GM18873 (cell line): ENCODE measurements around the gene MAGI2.

ENCODE experiments used
- ATAC-seq: cut with Tn5 transposase; IDR thresholded peaks from one replicate; pipeline ENCODE4 v1.9.1; 2021; ENCODE audit warnings: mild to moderate bottlenecking, moderate library complexity, moderate number of reproducible peaks; ENCODE audit not compliant: unreplicated experiment, low FRiP score

Gene MAGI2

DNA sequence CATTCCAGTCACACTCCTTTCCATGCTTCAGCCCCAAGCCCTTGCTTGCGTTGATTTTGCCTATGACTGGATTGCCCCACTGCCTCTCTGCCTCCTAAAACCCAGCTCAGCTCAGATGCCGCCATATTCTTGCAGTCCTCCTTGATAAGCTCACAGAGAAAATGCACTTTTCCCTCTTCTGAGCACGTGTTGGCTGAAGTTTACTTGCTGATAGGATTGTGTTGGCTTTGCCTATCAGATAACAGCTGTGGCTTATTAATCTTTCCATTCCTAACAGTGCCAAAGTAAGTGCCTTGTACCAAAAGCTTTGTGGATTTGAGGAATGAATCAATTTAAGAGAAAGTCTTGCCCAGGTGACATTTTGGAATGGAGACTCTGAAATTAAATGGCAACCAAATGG lies 1405.7 kb downstream of the MAGI2 start:
- no peak for ATAC-seq

DNA sequence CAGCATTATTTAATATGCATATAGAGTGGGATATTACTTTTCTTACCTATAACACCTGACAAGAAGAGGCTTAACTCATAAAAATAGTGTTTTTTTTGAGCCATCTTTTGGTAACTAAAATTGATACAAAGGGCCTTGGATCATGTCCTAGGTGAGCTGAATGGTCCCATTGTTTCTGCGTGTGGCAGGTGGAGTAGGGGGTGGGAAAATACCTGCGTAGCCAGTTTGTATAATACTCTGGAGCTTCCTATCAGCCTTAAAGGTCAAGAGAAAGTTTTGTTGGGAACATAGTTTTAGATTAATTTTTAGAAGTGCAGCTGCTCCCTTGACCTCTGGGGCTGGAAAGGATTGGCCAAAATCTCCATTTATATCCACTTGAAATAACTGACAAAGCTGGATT lies 1410.3 kb downstream of the MAGI2 start:
- ATAC-seq, result no peak

DNA sequence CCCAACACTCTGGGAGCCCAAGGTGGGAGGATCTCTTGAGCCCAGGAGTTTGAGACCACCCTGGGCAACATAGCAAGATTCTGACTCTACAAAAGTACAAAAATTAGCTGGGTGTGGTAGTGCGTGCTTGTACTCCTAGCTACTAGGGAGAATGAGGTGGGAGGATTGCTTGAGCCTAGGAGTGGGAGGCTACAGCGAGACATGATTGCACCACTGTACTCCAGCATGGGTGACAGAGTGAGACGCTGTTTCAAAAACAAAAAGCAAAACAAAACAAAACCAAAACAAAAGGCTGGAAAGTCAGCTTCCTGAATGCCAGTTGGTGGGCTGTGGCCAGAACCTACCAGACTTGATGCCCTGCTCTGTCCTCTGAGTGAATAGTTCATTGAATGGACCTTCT lies 1412.0 kb downstream of the MAGI2 start:
- no peak for ATAC-seq

DNA sequence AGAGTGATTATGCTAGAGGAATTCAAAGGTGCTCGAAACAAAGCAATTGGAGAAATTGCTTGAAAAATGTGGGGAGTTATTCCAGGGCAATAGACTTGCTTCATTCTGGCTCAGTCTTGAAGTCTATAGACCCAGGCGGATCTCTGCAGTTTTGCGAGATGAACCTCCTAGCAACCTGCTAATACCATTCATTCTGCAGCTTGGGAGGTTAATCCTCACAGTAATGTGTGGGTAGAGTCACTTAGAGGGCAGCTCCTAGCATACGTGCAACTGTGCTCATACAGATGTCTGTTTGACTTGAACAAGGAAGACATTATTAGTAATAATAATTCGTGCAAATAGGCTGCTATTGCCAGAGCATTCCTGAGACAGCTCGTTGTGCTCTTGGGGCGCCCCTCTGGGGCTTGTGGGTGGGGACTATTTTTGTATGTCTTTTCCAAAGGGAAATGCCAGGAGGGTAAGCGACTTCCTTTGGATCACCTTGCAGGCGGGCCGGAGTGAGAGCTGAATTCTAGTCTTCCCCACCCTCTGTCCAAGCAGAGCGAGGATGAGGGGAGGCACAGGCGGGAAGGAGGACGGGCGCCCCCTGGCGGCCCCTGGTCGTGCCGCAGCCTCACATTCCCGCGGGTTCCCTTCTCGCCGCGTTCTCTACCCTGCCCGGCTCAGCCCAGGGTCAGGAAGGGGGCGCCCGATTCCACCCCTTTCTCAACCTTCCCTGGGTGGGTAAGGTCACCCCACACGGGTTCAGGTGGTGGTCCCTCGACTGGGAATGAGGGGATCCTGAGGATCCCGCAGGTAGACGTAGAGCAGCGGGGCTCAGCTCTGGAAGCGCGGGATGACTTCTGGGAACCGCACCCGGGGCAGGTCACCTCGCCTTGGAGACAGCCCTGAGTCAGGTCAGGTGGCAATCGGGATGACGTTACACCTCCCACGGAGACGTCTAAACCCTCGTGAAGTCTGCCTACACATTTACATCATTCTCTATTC lies 1413.4 kb downstream of the MAGI2 start:
- ATAC-seq, result peak; percentile 74

DNA sequence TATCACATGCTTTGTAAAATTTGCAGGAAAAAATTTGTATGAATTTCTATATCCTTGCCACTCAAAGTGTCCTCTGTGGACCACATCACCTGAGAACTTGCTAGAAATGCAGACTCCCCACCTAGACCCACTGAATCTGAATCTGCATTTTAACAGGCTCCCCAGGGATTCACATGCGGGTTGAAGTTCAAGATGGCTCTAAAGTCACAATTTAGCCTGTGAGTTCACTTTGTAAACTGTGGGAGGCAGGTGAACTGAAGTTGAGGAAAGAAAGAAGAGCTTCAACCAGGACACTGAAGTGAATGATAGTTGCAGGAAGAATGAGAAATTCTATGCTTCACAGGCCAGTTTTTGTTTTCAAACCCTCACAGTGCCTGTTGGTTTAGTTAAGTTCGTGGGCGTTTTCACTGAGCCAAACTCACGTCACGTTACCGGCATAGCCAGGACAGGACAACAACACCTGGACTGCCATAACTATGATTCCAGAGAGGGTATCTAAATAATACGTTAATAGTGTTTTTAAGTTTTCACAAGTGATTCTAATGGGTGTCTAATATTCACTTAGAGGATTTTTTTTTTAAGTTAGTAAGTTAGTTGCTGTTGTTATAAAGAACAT lies 1414.9 kb downstream of the MAGI2 start:
- ATAC-seq, result no peak

DNA sequence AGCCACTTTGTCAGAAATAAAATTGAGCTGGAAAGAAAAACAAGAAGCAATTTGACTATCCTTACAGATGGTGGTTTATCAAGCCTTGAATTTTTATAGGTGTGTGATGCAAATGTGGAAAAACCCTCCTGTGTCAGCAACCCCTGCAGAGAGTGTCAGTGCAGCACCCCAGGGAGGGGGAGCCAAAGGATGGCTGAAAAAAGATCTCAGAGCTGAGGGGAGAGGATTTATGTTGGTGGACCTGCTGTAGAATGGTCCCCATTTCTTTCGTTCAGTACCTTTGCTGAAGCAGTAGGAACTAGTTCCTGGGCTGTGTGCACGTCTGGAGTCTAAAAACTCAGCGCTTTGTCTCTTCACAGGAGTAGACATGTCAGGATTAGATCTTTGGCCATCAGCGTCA lies 1415.9 kb downstream of the MAGI2 start:
- ATAC-seq, result no peak

DNA sequence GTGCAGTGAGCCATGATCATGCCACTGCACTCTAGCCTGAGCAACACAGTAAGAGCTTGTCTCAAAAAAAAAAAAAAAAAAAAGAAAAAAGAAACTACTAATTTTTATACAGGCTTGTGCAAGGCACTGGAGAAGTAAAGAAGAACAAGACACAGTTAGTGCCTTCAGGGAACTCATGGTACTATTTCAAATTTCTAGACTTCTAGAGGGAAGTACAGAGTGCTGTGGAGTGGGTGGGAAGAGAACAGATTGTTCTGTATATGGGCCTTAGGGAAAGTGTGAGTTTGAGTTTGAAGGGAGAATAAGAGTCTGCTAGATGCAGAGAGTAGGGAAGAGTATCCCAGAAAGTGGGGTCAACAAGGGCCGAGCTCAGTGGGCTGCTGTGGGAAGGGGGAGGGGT lies 1420.1 kb downstream of the MAGI2 start:
- ATAC-seq, result no peak

DNA sequence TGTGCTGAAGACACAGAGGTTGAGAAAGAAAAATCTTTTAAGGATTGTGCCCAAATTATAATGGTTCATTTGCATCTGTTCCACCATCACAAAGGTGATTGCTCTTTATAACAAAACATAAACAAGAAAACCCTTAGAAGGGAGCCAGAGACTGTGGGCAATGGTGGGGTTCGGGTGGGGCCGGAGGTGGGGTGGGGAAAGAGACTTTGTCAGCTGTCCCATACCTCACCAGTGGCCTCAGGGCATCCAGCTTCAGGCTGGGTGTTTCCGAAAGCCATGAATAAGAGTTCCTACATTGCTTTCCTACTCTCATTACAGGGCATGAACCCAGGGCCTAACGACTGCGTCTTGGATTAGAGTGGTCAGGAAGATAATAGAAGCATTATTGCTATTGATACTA lies 1427.0 kb downstream of the MAGI2 start:
- no peak for ATAC-seq

DNA sequence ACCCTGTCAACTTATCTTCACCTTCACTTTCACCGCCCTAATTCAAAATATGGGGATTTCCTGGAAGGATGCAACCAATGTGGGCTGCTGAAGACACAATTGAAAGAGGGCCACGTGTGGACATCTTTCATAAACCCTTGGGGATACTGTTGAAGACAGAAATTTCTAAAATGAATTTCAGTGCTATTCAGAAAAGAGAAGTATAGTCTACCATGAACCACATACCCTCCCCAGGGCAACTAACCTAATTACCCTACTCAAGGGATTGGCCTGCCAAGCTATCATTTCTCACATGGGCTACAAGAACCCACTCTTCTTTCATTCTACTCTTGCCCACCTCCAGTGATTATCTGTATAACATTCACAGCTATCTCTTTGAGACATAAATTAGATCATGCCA lies 1428.9 kb downstream of the MAGI2 start:
- no peak for ATAC-seq

DNA sequence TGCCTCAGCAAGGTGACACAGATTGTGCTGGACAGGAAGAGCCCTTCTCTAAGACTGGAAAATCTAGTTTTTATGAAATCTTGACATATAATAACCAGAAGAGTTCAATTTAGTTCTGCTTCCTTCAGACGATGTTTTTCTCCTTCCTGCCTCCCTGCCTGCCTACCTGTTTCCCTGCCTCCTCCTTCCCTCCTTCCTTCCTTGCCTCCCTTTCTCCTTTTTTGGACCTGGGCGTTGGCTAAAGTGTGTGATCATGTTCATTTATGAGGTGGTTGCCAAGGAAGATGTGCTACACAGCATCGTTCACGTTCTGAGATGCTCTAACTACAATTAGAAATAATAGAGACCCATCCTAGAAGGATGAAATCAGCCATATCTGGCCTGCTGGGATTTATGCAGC lies 1430.3 kb downstream of the MAGI2 start:
- no peak for ATAC-seq

DNA sequence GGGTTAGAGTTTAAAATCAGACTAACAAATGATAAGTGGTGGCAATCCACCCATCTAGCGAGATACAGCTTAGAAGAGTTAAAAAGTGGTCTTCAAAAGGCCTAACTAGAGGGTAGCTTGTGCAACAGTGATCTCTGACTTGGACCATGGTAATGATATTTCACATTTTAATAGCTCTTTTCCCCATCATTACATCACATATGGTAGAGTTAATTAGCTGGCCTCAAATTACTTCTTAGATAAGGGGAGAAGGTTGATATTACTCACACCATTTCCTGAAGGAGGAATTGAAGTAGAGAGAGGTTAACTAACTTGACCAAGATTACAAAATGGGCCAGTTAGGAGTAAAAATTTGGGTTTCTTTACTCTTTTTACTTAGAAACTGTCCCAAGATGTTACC lies 1431.3 kb downstream of the MAGI2 start:
- no peak for ATAC-seq

DNA sequence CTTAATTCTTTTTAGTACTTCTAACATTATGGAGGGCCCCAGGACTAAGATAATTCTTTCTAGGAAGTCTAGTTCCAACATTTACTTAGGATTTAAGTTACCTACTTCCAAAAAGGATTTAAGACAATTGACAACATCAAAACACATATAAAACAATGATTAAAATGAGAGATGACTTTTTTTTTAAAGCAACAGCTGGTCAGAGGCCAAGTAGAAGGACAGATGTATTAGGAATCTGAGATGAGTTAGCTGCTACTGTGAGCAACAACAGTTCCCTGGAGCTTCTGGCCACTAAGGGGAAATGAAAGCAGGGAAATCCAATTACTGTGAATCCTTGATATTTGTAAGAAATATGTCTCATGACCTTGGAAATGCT lies 1432.6 kb downstream of the MAGI2 start:
- ATAC-seq, result no peak

DNA sequence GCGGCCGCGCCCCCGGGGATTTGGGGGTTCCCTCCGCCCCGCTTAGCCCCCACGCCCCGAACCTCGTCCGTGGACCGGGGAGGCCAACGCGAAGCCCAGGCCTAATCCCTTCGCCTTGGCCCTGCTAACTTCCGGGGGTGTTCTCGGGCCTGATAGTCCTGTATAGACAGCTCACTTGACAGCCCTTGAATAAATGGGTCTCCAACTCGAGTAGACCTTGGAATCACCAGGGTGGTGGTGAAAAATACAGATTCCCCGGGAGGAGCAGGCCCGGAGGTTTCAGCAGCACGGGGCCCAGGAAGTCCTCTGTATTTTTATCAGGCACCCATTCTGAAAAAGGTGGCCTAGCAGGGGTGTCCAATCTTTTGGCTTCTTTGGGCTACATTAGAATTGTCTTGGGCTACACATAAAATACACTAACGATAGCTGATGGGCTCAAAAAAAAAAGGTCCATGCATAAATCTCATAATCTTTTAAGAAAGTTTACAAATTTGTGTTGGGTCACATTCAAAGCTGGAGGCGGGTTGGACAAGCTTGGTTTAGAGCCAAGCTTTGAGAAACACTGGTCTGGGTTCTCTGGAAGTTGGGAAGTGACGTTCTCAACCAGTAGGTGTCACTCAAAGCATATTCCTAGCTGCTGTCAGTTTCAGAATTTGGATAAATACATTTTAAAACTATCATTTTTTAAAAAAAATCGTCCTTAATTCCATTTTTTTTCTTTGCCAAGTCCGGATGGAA lies 1433.2 kb downstream of the MAGI2 start:
- peak; percentile 51 for ATAC-seq

DNA sequence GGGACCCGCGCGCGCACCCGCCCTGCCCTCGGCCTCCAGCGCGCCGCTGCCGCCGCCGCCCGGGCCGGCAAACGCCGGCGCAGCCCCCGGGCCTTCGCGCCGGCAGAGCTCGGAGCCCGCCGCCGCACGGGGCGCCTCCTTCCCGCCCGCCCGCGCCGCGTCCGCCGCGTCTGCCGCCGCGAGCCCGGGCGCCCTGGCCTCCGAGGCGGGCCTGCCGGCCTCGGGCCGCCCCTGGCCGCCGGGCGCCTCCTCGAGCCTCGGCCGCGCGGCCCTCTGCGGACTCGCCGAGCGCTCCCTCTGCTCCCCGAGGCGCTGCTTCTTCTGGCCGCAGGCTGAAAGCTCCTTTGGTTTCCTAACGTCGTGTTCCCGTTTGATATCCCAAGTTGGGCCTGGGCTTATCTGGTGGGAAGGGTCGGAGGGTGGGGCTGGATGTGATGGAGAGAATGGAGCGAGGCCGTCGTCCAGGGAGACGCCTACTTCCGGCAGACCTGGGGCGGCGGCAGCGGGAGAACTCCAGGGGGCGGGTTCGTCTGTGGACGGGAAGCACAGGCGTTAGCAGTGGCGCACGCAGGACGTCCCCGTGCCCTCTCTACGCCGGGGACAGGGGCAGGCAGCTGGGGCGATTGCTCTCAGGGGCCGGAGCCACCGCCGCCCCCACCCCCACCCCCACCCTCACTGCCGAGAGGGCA lies 1433.9 kb downstream of the MAGI2 start:
- ATAC-seq, result peak; percentile 67

DNA sequence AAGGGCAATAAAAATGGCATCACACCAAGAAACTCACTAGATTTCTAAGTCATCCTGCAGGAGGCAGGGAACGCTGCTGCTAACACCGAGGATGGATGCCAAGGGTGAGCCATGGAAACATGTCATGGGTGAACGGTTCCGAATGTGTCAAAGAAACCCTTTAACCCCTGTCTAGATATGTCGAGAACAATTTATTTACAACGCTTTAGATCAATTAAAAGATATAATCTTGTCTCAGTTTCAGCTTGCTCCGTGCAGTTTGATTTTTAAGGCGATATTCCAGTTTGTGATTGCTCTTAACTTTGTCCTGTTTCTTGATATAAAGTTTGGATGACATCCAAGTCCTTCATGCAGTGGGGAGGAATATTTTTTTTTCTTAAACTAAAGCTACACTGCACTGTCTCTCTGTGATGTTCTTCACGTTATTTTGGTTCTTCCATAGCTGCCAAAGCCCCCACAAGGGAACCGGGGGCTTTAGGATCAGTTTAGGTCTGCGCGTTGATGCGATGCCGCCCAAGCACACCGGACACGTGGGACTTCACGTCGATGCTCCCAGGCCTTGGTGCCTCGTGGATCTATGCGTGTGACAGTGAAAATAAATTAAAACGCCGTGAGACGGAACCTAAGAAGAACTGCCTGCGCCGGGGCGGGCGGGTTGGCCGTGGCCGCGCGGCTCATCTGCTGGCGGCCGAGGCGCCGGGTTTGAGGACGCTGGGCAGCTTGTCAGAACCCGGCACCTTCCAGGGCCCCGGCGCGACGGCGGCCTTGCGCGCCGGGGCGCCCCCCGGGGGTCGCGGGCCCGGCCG lies 1434.6 kb downstream of the MAGI2 start:
- ATAC-seq, result no peak

DNA sequence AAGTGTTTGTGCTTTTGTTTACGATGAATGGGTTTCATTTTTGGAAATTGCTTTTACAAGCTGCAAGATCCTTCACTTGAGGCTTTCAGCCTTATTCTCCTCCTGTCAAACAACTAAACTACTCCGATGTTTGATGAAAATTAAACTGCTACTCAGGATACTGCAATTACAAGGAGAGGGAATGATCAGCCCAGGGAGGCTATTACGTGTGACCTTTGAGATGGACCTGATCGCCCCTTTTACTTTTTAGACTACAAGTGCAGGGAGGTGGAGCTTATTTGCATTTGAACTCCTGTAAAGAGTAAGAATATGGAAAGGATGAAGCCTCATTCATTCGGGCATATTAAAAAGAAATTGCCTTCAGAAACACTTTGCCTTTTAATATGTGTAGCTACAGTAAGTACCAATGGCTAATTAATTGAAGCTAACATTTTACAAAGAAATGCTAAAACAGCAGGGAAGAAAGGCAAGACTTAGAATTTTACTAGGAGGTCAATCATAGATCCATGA lies 1435.8 kb downstream of the MAGI2 start:
- ATAC-seq, result no peak

DNA sequence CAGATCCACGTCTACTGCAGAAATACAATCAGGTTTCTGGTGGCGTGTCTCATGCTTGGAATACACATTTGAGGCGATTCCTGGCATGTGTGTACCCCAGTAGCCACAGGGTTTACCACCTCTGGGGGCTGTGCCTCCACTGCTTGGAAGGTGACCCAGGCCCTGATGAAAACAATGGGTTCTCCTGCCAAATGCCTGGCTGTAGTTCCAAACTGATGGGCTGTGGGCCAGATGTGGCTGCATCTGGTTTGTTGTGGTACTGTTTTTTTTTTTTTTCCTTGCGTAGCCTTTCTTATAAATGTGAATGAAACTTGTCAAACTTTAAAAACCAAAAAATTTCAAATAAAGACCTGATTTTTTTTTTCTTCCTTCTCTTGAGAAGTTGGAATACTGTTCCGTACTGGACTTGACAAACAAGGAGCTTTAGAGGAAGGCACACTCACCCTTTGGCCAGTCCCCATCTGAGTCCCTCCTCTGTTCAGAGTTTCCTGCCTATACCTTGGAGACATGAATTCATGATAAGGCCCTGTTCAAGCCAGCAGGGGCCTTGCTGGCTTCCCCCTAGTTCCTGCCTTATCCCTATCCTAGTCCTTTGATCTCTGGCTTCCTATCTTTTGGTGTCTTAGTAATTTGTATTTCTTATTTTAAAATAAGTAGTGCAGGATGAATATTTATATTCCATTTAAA lies 1437.8 kb downstream of the MAGI2 start:
- ATAC-seq, result no peak

DNA sequence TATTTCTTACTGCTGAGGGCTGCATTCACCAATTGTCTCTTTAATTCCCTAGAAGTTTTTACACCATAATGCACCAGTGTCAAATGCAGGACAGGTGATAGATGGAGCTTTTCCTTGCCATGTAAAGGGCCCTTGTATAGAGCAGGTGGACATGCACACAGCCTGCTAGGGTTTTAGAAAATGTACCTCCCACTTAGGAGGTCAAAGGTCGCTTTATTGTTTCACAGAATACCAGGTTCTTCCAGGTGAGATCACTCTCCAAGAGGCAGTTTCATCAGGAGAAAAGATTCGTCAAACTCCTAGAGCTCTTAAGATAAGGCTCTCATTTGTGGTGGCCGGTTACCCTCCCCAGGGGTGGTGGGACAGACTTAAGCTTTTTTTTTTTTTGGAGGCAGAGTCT lies 1439.1 kb downstream of the MAGI2 start:
- ATAC-seq, result no peak

DNA sequence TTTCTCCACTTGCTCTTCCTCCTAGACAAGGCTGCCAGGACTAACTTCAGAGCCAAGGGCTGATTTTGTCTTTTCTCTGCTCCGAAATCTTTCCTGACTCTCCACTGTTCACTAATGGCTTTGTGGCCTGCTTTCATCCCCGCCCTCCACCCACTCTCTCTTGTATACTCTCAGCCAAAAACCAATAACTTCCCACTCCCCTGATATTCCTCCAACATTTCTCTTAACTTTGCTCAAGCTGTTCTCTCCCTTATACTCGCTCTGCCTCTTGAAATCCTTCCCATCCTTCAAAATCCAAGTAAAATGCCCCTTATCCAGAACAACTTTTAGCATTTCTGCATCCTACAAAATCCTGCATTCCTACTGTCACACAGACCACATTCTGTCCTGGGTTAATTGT lies 1440.1 kb downstream of the MAGI2 start:
- no peak for ATAC-seq
